DOHH2 (cell line): Measurements from ENCODE around the gene HIC1.

Experiments
- CTCF ChIP-seq: fragments of 200-600 bp; sonication (generic); IDR thresholded peaks from one replicate; pipeline ENCODE4 v1.5.1; 2014; ENCODE audit warnings: antibody characterized with exemption, mild to moderate bottlenecking, low read depth, low read length; ENCODE audit not compliant: poor library complexity, severe bottlenecking
- EZH2phosphoT487 ChIP-seq: fragments of 200-600 bp; sonication (generic); IDR thresholded peaks from 2 replicates; pipeline ENCODE4 v1.6.1; 2017; ENCODE audit warnings: borderline replicate concordance, mild to moderate bottlenecking, antibody characterized with exemption, low read length, moderate library complexity, mixed read lengths

GRCh38 chr17:2053380-2054261 lies 1.3 kb upstream of the HIC1 start:
- TF ChIP-seq CTCF: peak; percentile 76
- peak; percentile 92; the same call in 1 of the 2 replicates for TF ChIP-seq EZH2phosphoT487
